ENCODE results near the gene SSC5D.

SSC5D gene

GRCh38 chr19:55473225-55474012 is 14.8 kb upstream of the SSC5D start:
- DNase-seq (ENCODE audit: low read depth, low spot score) = peak; percentile 82

- peak; percentile 75 for DNase-seq (ENCODE audit: low read depth, low spot score)
These were observed 13.7 kb upstream of the SSC5D start for GRCh38 chr19:55474269-55475265.

- DNase-seq (ENCODE audit: low read depth, low spot score) = peak; percentile 98
These were observed 12.0 kb upstream of the SSC5D start, which contains the start of gene ZNF628 for GRCh38 chr19:55476100-55476775. Gene ZNF628, plus strand, starts transcription at chr19:55476617. Its CDS starts 3,294 bp downstream, at chr19:55479911.

- no peak for DNase-seq (ENCODE audit: low read depth, low spot score)
These were observed 10.3 kb upstream of the SSC5D start for GRCh38 chr19:55477905-55478304.

- DNase-seq (ENCODE audit: low read depth, low spot score) = no peak
These were observed 9.9 kb upstream of the SSC5D start for GRCh38 chr19:55478364-55478763.

GRCh38 chr19:55479045-55479444 is 9.2 kb upstream of the SSC5D start:
- no peak for DNase-seq (ENCODE audit: low read depth, low spot score)

- DNase-seq (ENCODE audit: low read depth, low spot score) = no peak
These were observed 8.6 kb upstream of the SSC5D start for GRCh38 chr19:55479451-55480230.

- DNase-seq (ENCODE audit: low read depth, low spot score) = peak; percentile 40
These were observed 7.0 kb upstream of the SSC5D start for GRCh38 chr19:55481148-55481793.

- no peak for DNase-seq (ENCODE audit: low read depth, low spot score)
These were observed 6.5 kb upstream of the SSC5D start for GRCh38 chr19:55481794-55482155.

GRCh38 chr19:55482156-55482961 is 5.9 kb upstream of the SSC5D start:
- DNase-seq (ENCODE audit: low read depth, low spot score) = peak; percentile 53

GRCh38 chr19:55482967-55483705 is 5.1 kb upstream of the SSC5D start:
- DNase-seq (ENCODE audit: low read depth, low spot score) = no peak

- peak; percentile 71 for DNase-seq (ENCODE audit: low read depth, low spot score)
These were observed 4.3 kb upstream of the SSC5D start for GRCh38 chr19:55483706-55484592.

- DNase-seq (ENCODE audit: low read depth, low spot score) = peak; percentile 93
These were observed 3.4 kb upstream of the SSC5D start, which contains the start of gene NAT14 for GRCh38 chr19:55484593-55485438. Gene NAT14, plus strand, starts transcription at chr19:55485188. Its CDS starts 521 bp downstream, at chr19:55485709.

- DNase-seq (ENCODE audit: low read depth, low spot score) = no peak
These were observed 2.7 kb upstream of the SSC5D start for GRCh38 chr19:55485439-55486011.

- DNase-seq (ENCODE audit: low read depth, low spot score) = peak; percentile 60
These were observed 1.9 kb upstream of the SSC5D start for GRCh38 chr19:55486043-55486970.
